Measurements from ENCODE around the gene KLHL11.
"Not testable (repeated sequence)": the region's sequence is repeated elsewhere in the genome, so short reads cannot be mapped to it uniquely, and the experiment has no call there.

KLHL11 gene

GRCh38 chr17:41863074-41863848 is 2.0 kb downstream of the KLHL11 start:
- Histone ChIP-seq H3K9ac (ENCODE audit: low read length) (peak overlapping the region; percentile 88; the same call in 1 of the 2 replicates), H3K27ac (ENCODE audit: low read length) (no peak overlapping the region), H3K79me2 (ENCODE audit: low read length) (peaks cover 65% of the 10 kb centered on the region), H3K4me1 (ENCODE audit: low read length) (peaks cover 11% of the 10 kb centered on the region), H3K27me3 (ENCODE audit: low read depth, low read length) (no peaks in the 10 kb centered on the region), H3K36me3 (replicated peaks; ENCODE audit: low read depth, low read length) (peaks cover 10% of the 10 kb centered on the region), H3K4me2 (ENCODE audit: low read length) (peak overlapping the region; percentile 98), H3K9me3 (ENCODE audit: insufficient read depth, low read length) (no peaks in the 10 kb centered on the region), H2AFZ (ENCODE audit: low read depth, low read length) (no peak overlapping the region), H3K4me3 (ENCODE audit: low read length) (peak overlapping the region; percentile 95), H4K20me1 (ENCODE audit: insufficient read depth, low read length) (peaks cover 43% of the 10 kb centered on the region)
- TF ChIP-seq EZH2phosphoT487 (IDR thresholded peaks at IDR 0.05; ENCODE audit: low read depth) (no peak), CTCF (IDR thresholded peaks at IDR 0.05; ENCODE audit: low read depth, low read length) (no peak)

GRCh38 chr17:41860254-41860931 is 4.8 kb downstream of the KLHL11 start:
- H3K36me3 ChIP-seq (replicated peaks; ENCODE audit: low read depth, low read length): no peaks in the 10 kb centered on the region
- no peak for TF ChIP-seq EZH2phosphoT487 (IDR thresholded peaks at IDR 0.05; ENCODE audit: low read depth)
- no peak for TF ChIP-seq CTCF (IDR thresholded peaks at IDR 0.05; ENCODE audit: low read depth, low read length)
- no peak overlapping the region for H3K4me2 ChIP-seq (ENCODE audit: low read length)
- no peak overlapping the region for H2AFZ ChIP-seq (ENCODE audit: low read depth, low read length)
- no peak overlapping the region for H3K9ac ChIP-seq (ENCODE audit: low read length)
- H3K4me3 ChIP-seq (ENCODE audit: low read length): no peak overlapping the region
- H3K4me1 ChIP-seq (ENCODE audit: low read length): peaks cover 11% of the 10 kb centered on the region
- no peaks in the 10 kb centered on the region for H3K9me3 ChIP-seq (ENCODE audit: insufficient read depth, low read length)
- no peaks in the 10 kb centered on the region for H3K27me3 ChIP-seq (ENCODE audit: low read depth, low read length)
- H3K79me2 ChIP-seq (ENCODE audit: low read length): peaks cover 88% of the 10 kb centered on the region
- H4K20me1 ChIP-seq (ENCODE audit: insufficient read depth, low read length): peaks cover 43% of the 10 kb centered on the region
- no peak overlapping the region for H3K27ac ChIP-seq (ENCODE audit: low read length)

- not testable (repeated sequence) for H3K9me3 ChIP-seq (ENCODE audit: insufficient read depth, low read length); H3K4me2 ChIP-seq (ENCODE audit: low read length); H3K27ac ChIP-seq (ENCODE audit: low read length); H3K27me3 ChIP-seq (ENCODE audit: low read depth, low read length); H3K4me1 ChIP-seq (ENCODE audit: low read length); H3K9ac ChIP-seq (ENCODE audit: low read length); H2AFZ ChIP-seq (ENCODE audit: low read depth, low read length); H3K4me3 ChIP-seq (ENCODE audit: low read length)
- H3K36me3 ChIP-seq (replicated peaks; ENCODE audit: low read depth, low read length): peaks cover 21% of the 10 kb centered on the region
- peaks cover 71% of the 10 kb centered on the region for H3K79me2 ChIP-seq (ENCODE audit: low read length)
- peaks cover 22% of the 10 kb centered on the region for H4K20me1 ChIP-seq (ENCODE audit: insufficient read depth, low read length)
Observed at GRCh38 chr17:41851382-41851781, 13.8 kb downstream of the KLHL11 start.

GRCh38 chr17:41849251-41849990 is 15.8 kb downstream of the KLHL11 start:
- H4K20me1 ChIP-seq (ENCODE audit: insufficient read depth, low read length): peaks cover 22% of the 10 kb centered on the region

More at GRCh38 chr17:41849251-41849990, 15.8 kb downstream of the KLHL11 start:
- TF ChIP-seq EZH2phosphoT487 (IDR thresholded peaks at IDR 0.05; ENCODE audit: low read depth) (no peak), CTCF (IDR thresholded peaks at IDR 0.05; ENCODE audit: low read depth, low read length) (no peak)
- H3K79me2 ChIP-seq (ENCODE audit: low read length): peaks cover 55% of the 10 kb centered on the region
- H2AFZ ChIP-seq (ENCODE audit: low read depth, low read length): no peak overlapping the region
- H3K27me3 ChIP-seq (ENCODE audit: low read depth, low read length): no peaks in the 10 kb centered on the region
- no peak overlapping the region for H3K9ac ChIP-seq (ENCODE audit: low read length)
- no peaks in the 10 kb centered on the region for H3K9me3 ChIP-seq (ENCODE audit: insufficient read depth, low read length)
- no peak overlapping the region for H3K4me2 ChIP-seq (ENCODE audit: low read length)
- H3K4me3 ChIP-seq (ENCODE audit: low read length): no peak overlapping the region
- peaks cover 16% of the 10 kb centered on the region for H3K36me3 ChIP-seq (replicated peaks; ENCODE audit: low read depth, low read length)
- no peak overlapping the region for H3K27ac ChIP-seq (ENCODE audit: low read length)
- H3K4me1 ChIP-seq (ENCODE audit: low read length): no peaks in the 10 kb centered on the region

All from OCI-LY3 (cell line).